Fibroblast of mammary gland (primary cell): ENCODE results near the gene LAMB4.

Experiments used
- DNase-seq: peaks from one replicate; pipeline ENCODE4 v3.0.0-alpha.2; 2010; ENCODE audit warnings: low read depth
- H3K4me3 ChIP-seq: 2 replicates; pipeline ENCODE4 v1.5.1; 2011; ENCODE audit warnings: low read depth, mild to moderate bottlenecking, low read length, moderate library complexity; ENCODE audit not compliant: control insufficient read depth
- TF ChIP-seq, protein P1 (sequence below): conservative IDR thresholded peaks from 2 replicates; pipeline ENCODE4 v1.5.1; 2011; ENCODE audit warnings: low read depth, low read length, inconsistent platforms; ENCODE audit not compliant: control insufficient read depth, insufficient read depth

The LAMB4 gene

DNA sequence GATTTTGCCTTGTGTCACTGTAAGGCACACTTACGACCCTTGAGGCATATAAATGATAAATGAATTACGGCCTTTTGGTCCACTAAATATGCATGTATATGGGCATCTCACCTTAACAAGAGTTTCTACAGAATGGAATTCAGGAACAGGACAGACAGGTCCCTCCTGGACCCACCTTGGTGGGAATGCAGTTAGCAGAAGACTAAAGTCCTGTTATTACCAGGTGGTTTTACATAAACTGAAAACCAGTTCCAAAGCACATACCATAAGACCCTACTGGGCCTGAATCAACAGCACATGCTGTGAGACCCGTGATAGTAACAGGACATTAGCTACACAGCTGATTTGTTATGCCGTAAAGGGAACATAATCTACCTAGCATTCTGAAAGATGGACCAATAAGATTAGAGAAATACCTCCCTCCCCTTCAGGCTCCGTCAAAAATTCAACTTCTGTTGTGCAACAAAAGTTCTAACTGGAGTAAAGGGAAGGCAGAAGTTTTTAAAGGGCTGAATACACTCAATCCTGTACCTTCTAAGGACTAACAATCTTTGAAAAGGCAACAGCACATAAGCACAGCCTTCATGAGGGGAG, 151.2 kb downstream of the LAMB4 start:
- no peak overlapping the region for H3K4me3 ChIP-seq
- DNase-seq, result no peak
- TF ChIP-seq, protein P1, sequence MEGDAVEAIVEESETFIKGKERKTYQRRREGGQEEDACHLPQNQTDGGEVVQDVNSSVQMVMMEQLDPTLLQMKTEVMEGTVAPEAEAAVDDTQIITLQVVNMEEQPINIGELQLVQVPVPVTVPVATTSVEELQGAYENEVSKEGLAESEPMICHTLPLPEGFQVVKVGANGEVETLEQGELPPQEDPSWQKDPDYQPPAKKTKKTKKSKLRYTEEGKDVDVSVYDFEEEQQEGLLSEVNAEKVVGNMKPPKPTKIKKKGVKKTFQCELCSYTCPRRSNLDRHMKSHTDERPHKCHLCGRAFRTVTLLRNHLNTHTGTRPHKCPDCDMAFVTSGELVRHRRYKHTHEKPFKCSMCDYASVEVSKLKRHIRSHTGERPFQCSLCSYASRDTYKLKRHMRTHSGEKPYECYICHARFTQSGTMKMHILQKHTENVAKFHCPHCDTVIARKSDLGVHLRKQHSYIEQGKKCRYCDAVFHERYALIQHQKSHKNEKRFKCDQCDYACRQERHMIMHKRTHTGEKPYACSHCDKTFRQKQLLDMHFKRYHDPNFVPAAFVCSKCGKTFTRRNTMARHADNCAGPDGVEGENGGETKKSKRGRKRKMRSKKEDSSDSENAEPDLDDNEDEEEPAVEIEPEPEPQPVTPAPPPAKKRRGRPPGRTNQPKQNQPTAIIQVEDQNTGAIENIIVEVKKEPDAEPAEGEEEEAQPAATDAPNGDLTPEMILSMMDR, result no peak

DNA sequence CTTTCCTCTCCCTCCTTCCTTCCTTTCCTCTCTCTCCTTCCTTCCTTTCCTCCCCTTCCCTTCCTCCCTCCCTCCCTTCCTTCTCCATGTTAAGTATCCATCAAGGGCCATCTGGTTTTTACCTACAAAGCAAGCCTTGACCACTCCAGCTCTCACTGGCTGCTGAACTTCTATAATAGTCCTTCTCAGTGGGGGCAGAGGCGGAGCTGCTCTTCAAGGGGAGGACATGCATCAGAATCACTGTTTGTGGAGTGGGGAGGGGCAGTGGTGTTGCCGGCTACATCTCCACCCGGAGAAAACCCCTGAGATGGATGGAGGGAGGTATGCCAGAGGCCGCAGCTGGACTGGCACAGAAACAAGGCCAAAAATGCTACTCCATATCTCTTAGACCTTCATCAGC, 153.1 kb downstream of the LAMB4 start:
- no peak for DNase-seq
- TF ChIP-seq, protein P1, result no peak
- no peak overlapping the region for H3K4me3 ChIP-seq

DNA sequence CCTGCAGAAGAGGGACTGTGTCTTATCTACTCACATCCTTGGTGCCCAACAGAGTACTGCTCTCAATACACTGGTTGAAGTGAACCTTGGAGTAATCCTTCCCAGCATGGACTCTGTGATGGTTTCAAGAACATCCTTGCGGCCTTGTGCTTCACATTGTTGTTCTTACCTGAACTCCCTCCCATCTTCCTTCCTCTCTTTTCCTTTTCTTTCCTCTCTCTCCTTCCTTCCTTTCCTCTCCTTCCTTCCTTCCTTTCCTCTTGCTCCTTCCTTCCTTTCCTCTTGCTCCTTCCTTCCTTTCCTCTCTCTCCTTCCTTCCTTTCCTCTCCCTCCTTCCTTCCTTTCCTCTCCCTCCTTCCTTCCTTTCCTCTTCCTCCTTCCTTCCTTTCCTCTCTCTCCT, 153.5 kb downstream of the LAMB4 start:
- H3K4me3 ChIP-seq, result no peak overlapping the region
- no peak for DNase-seq
- TF ChIP-seq, protein P1, result no peak

DNA sequence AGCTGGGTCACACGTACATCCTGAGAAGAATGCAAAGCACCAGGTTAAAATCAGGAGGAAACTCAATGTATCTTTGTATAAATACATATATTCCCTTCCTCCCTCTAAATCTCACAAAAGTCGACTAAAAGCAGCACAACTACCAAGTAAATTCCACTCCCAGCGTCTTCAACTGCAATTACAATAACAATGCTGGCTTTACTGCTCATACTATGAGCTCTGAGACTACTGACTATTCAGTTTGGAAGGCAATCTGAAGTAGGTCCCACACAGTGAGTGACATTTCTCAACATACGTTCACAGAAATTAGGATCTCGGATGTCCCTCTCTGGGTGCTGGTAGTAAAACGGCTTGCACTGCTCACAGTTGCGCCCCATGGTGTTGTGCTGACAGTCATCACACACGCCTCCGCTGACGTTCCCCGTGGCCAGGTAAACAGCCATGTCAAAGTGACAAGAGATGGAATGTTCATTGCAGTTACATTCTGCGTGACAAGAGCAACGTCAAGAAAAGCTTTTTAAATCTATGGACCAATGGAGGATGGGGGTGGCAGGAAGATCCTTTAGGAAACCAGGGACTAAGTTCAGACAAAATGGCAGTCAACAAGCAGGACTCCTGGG, 154.7 kb downstream of the LAMB4 start:
- no peak overlapping the region for H3K4me3 ChIP-seq
- TF ChIP-seq, protein P1, result no peak
- no peak for DNase-seq

DNA sequence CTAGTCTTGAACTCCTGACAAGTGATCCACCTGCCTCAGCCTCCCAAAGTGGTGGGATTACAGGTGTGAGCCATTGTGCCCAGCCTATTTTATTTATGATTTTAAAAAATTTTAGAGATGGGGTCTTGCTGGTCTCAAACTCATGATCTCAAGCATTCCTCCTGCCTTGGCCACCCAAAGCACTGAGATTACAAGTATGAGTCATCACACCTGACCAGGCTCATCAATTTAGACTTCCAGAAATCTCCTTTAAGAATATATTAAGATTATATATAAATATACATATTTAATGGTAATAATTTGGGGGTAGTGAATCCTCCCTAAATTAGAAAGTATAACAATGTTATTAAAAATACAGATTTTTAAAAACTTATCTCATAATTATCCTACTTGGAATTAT, 156.3 kb downstream of the LAMB4 start:
- TF ChIP-seq, protein P1, result no peak
- H3K4me3 ChIP-seq, result no peak overlapping the region
- DNase-seq, result no peak
